Panc1 (cell line): ENCODE results near the gene CAVIN2. TPM values are rescaled to one million over a fixed set of nuclear protein-coding genes. Genes with fewer than 3 reads are reported as not detected.

ENCODE experiments used
- ATAC-seq: fragments of 200-7000 bp; cut with Tn5 transposase; 2 replicates; pipeline ENCODE4 v1.9.1; 2020; ENCODE audit warnings: mild to moderate bottlenecking, moderate library complexity
- BruUV-seq: library from RNA; stranded (reverse); fragments of 400-500 nt; replicated peaks from 2 replicates; lab custom pipeline; 2021; lab: Mats Ljungman, UMichigan
- CTCF ChIA-PET: fragments of 300-600 bp; sonication (Branson Sonifier 250); formaldehyde crosslinking; loops from one replicate; lab custom pipeline; 2022; ENCODE audit warnings: antibody characterized with exemption; lab: Charles Lee
- POLR2A ChIA-PET: fragments of 300-600 bp; sonication (Branson Sonifier 250); formaldehyde crosslinking; loops from one replicate; lab custom pipeline; 2022; ENCODE audit warnings: antibody characterized with exemption; lab: Charles Lee
- DNase-seq: peaks from one replicate; pipeline ENCODE4 v3.0.0-alpha.2; 2010; ENCODE audit warnings: low read depth, low spot score
- H3K27ac ChIP-seq: 2 replicates; pipeline ENCODE4 v1.5.1; 2011; ENCODE audit warnings: mild to moderate bottlenecking, low read length, inconsistent platforms
- H3K27me3 ChIP-seq: fragments of 200-500 bp; sonication (Bioruptor generic); 2 replicates; pipeline ENCODE4 v1.6.0; 2014; ENCODE audit warnings: low read length, inconsistent platforms; ENCODE audit not compliant: control insufficient read depth, insufficient read depth
- H3K36me3 ChIP-seq: fragments of 200-500 bp; sonication (Bioruptor generic); 2 replicates; pipeline ENCODE4 v1.5.1; 2014; ENCODE audit warnings: inconsistent platforms, mild to moderate bottlenecking, low read length, moderate library complexity; ENCODE audit not compliant: control insufficient read depth, insufficient read depth
- H3K4me1 ChIP-seq: 2 replicates; pipeline ENCODE4 v1.5.1; 2011; ENCODE audit warnings: inconsistent platforms, mild to moderate bottlenecking, low read length, moderate library complexity; ENCODE audit not compliant: control insufficient read depth, insufficient read depth
- H3K4me3 ChIP-seq, 2 experiments: 2 replicates each; pipeline ENCODE4 v1.5.1; 2011 to 2012; ENCODE audit warnings: low read depth in 2 of 2, low read length in 2 of 2, mild to moderate bottlenecking in 2 of 2, inconsistent platforms in 1 of 2, moderate library complexity in 1 of 2
- H3K9me3 ChIP-seq: fragments of 200-500 bp; sonication (Bioruptor generic); 2 replicates; pipeline ENCODE4 v1.5.1; 2014; ENCODE audit warnings: low read depth, mild to moderate bottlenecking, inconsistent platforms, low read length, moderate library complexity; ENCODE audit not compliant: control insufficient read depth, insufficient read depth
- POLR2AphosphoS5 ChIP-seq: IDR thresholded peaks from 2 replicates; pipeline ENCODE4 v1.6.1; 2012; ENCODE audit warnings: mild to moderate bottlenecking, low read depth, low read length, moderate library complexity
- SIN3A ChIP-seq: IDR thresholded peaks from 2 replicates; pipeline ENCODE4 v1.6.1; 2012; ENCODE audit warnings: low read depth, mild to moderate bottlenecking, low read length, moderate library complexity, borderline replicate concordance; ENCODE audit not compliant: insufficient read depth
- TCF7L2 ChIP-seq: IDR thresholded peaks from 2 replicates; pipeline ENCODE4 v1.6.1; 2011; ENCODE audit warnings: mild to moderate bottlenecking, low read depth, low read length, inconsistent platforms
- in situ Hi-C: cut with HindIII; loops from 2 replicates; pipeline ENCODE4 v1.10.0; 2016; ENCODE audit warnings: low sequenced_read_pairs, low pct_unique_long_range_greater_than_20kb
- intact Hi-C: fragments of 100-400 bp; cut with micrococcal nuclease; formaldehyde crosslinking; loops from one replicate; pipeline ENCODE4 v1.10.0; 2022; ENCODE audit not compliant: unreplicated experiment
- total RNA-seq: library from RNA; stranded (reverse); gene quantifications from one replicate; pipeline ENCODE4 v1.2.1, GENCODE V29; 2021; ENCODE audit not compliant: unreplicated experiment
- TF ChIP-seq, protein P1 (sequence below), 2 experiments: IDR thresholded peaks; 2 replicates each; pipeline ENCODE4 v1.6.1; 2011 to 2012; ENCODE audit warnings: low read depth in 2 of 2, control low read depth in 1 of 2, low read length in 1 of 2, mild to moderate bottlenecking in 1 of 2, moderate library complexity in 1 of 2; ENCODE audit not compliant: insufficient read depth in 1 of 2
- TF ChIP-seq, protein P2 (sequence below): fragments of 450-650 bp; IDR thresholded peaks from 2 replicates; pipeline ENCODE4 v1.5.1; 2017; ENCODE audit warnings: mild to moderate bottlenecking

The CAVIN2 gene
- total RNA-seq, 1 experiment from 2014 or later: 0.95 TPM

DNA sequence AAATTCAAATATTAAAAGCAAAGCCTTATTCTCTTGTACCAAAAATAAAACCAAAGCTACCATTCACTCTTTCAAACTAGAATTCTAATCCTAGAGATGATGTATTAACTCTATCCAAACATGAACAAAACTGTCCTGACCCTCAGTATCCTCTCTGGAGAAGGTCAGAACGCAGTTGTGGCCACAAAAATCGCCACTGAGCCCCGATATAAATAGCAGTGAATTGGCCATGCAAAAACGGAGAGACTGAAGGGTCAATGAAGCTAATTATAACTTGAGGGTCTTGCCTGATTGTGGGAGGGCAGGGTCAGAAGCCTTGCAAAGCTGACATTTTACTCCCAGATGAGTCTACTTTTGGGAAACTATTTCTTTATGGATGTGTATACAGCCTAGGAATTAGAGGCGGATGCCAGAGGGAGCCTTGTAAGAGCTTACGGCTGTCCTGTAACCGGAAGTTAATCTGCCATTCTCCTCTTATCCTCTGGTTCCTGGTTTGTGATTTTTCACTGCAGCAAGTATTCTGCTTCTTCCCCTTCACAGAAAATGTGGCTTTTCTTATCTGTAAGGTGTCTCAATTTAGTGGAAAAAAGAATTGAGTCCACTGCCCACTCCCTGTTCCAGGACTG is 28.1 kb downstream of the CAVIN2 start:
- no peak for DNase-seq
- intact Hi-C loops: no loop called here
- ChIA-PET POLR2A (no interaction called here), CTCF (no interaction called here)
- Histone ChIP-seq H3K36me3 (no peaks in the 10 kb centered on the region), H3K27ac (no peak overlapping the region), H3K27me3 (no peaks in the 10 kb centered on the region), H3K4me1 (no peaks in the 10 kb centered on the region), H3K4me3 (no peak overlapping the region), H3K9me3 (no peaks in the 10 kb centered on the region)
- no TSS peak for BruUV-seq
- TF ChIP-seq SIN3A (no peak), POLR2AphosphoS5 (no peak), TCF7L2 (no peak)
- TF ChIP-seq, protein P1, sequence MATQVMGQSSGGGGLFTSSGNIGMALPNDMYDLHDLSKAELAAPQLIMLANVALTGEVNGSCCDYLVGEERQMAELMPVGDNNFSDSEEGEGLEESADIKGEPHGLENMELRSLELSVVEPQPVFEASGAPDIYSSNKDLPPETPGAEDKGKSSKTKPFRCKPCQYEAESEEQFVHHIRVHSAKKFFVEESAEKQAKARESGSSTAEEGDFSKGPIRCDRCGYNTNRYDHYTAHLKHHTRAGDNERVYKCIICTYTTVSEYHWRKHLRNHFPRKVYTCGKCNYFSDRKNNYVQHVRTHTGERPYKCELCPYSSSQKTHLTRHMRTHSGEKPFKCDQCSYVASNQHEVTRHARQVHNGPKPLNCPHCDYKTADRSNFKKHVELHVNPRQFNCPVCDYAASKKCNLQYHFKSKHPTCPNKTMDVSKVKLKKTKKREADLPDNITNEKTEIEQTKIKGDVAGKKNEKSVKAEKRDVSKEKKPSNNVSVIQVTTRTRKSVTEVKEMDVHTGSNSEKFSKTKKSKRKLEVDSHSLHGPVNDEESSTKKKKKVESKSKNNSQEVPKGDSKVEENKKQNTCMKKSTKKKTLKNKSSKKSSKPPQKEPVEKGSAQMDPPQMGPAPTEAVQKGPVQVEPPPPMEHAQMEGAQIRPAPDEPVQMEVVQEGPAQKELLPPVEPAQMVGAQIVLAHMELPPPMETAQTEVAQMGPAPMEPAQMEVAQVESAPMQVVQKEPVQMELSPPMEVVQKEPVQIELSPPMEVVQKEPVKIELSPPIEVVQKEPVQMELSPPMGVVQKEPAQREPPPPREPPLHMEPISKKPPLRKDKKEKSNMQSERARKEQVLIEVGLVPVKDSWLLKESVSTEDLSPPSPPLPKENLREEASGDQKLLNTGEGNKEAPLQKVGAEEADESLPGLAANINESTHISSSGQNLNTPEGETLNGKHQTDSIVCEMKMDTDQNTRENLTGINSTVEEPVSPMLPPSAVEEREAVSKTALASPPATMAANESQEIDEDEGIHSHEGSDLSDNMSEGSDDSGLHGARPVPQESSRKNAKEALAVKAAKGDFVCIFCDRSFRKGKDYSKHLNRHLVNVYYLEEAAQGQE (IDR thresholded peaks at IDR 0.05; ENCODE audit: insufficient read depth in 1 of 2, low read depth in 2 of 2, low read length in 1 of 2): no peak
- TF ChIP-seq, protein P2, sequence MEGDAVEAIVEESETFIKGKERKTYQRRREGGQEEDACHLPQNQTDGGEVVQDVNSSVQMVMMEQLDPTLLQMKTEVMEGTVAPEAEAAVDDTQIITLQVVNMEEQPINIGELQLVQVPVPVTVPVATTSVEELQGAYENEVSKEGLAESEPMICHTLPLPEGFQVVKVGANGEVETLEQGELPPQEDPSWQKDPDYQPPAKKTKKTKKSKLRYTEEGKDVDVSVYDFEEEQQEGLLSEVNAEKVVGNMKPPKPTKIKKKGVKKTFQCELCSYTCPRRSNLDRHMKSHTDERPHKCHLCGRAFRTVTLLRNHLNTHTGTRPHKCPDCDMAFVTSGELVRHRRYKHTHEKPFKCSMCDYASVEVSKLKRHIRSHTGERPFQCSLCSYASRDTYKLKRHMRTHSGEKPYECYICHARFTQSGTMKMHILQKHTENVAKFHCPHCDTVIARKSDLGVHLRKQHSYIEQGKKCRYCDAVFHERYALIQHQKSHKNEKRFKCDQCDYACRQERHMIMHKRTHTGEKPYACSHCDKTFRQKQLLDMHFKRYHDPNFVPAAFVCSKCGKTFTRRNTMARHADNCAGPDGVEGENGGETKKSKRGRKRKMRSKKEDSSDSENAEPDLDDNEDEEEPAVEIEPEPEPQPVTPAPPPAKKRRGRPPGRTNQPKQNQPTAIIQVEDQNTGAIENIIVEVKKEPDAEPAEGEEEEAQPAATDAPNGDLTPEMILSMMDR: no peak
- in situ Hi-C loops: no loop called here
- no peak for ATAC-seq

DNA sequence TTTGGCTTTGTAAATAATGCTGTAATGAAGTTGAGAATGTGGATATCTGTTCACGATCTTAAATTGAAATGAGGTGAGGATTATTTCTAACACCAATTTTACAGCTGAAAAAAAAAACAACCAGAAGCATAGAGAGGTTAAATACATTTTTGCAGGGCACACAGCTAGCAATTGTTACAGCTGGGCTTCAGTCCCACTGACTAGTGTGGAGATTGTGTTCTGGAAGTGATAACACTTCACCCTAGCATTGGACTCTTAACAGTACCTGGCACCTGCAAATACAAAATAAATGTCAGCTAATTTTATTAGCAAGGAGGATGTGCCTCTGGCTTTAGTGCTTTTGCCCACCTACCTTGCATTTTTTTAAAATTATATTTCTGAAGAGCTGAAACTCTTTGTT is 28.8 kb downstream of the CAVIN2 start:
- no TSS peak for BruUV-seq
- TF ChIP-seq POLR2AphosphoS5 (no peak), SIN3A (no peak), TCF7L2 (no peak)
- TF ChIP-seq, protein P2: no peak
- TF ChIP-seq, protein P1 (IDR thresholded peaks at IDR 0.05; ENCODE audit: insufficient read depth in 1 of 2, low read depth in 2 of 2, low read length in 1 of 2): no peak
- H3K9me3 ChIP-seq: no peaks in the 10 kb centered on the region
- CTCF ChIA-PET: no interaction called here
- in situ Hi-C loops (no loop called here), intact Hi-C loops (no loop called here)
- H3K27me3 ChIP-seq: no peaks in the 10 kb centered on the region
- H3K27ac ChIP-seq: no peak overlapping the region
- no peak overlapping the region for H3K4me3 ChIP-seq
- DNase-seq: no peak
- POLR2A ChIA-PET: no interaction called here
- ATAC-seq: no peak
- no peaks in the 10 kb centered on the region for H3K36me3 ChIP-seq
- H3K4me1 ChIP-seq: no peaks in the 10 kb centered on the region
